ENCODE results near the gene PPP3CA. TPM values are rescaled to one million over a fixed set of nuclear protein-coding genes. Genes with fewer than 3 reads are reported as not detected.

The PPP3CA gene
- total and polyA plus RNA-seq, 2 of the 8 experiments (the other 6 are each of a cell fraction or from before 2014, with no cell fraction given): 7.9 to 35.0 TPM

DNA sequence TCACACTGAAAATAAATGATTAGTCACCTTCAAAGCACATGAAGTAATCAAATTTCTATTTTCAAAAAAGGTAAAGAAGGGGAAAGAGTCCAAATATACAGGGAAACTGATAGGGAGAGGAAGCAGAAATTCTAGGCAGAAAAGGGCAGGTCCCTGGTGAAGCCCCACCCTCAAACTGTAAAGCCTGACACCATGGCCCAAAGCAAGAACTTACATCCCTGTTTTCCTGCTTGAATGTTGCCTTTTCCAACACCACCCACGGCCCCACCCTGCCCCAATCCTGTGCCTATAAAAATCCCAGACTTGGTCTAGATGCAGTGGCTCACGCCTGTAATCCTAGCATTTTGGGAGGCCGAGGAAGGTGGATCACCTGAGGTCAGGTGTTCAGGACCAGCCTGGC is 361.8 kb downstream of the PPP3CA start:
- H3K36me3 ChIP-seq (ENCODE audit: control insufficient read depth in 2 of 4, insufficient read depth in 4 of 4, low read length in 3 of 4): no peaks in the 10 kb centered on the region
- H3K79me1 ChIP-seq (ENCODE audit: low read depth, low read length): no peaks in the 10 kb centered on the region
- H3K4ac ChIP-seq (replicated peaks; ENCODE audit: insufficient read length, low read depth, low read length): no peak overlapping the region
- H2BK15ac ChIP-seq (ENCODE audit: low read length): no peak overlapping the region
- TF ChIP-seq RAD21 (IDR thresholded peaks at IDR 0.05 in 1 of 2, conservative IDR thresholded peaks at IDR 0.05 in 1 of 2; ENCODE audit: low read depth in 2 of 2, low read length in 2 of 2) (no peak), GTF2F1 (IDR thresholded peaks at IDR 0.05; ENCODE audit: borderline replicate concordance, low read depth, low read length) (no peak), GABPA (IDR thresholded peaks at IDR 0.05; ENCODE audit: borderline replicate concordance, insufficient read depth, low read length) (no peak), EGR1 (IDR thresholded peaks at IDR 0.05; ENCODE audit: borderline replicate concordance, low read depth, low read length) (no peak), CHD1 (IDR thresholded peaks at IDR 0.05; ENCODE audit: low read depth, low read length) (no peak), TEAD4 (IDR thresholded peaks at IDR 0.05; ENCODE audit: low read depth, low read length) (no peak), POLR2A (IDR thresholded peaks at IDR 0.05; ENCODE audit: control extremely low read depth in 1 of 2, low read depth in 2 of 2, low read length in 2 of 2) (no peak), USF2 (IDR thresholded peaks at IDR 0.05; ENCODE audit: low read length) (no peak), E2F6 (IDR thresholded peaks at IDR 0.05) (no peak), CTBP2 (IDR thresholded peaks at IDR 0.05; ENCODE audit: borderline replicate concordance, insufficient read depth, insufficient read length, low read length) (no peak)
- no peaks in the 10 kb centered on the region for H3K27me3 ChIP-seq (replicated peaks in 1 of 4; ENCODE audit: control insufficient read depth in 3 of 4, extremely low read depth in 1 of 4, insufficient read depth in 3 of 4, low read length in 3 of 4)
- H3K14ac ChIP-seq (ENCODE audit: insufficient read length): no peak overlapping the region
- no peak overlapping the region for H2BK120ac ChIP-seq (replicated peaks; ENCODE audit: low read depth, low read length)
- POLR2A ChIA-PET (ENCODE audit: partially characterized antibody): no interaction called here
- CTCF ChIA-PET (ENCODE audit: partially characterized antibody): no interaction called here
- no peak overlapping the region for H2AFZ ChIP-seq (ENCODE audit: low read length)
- H3K9me3 ChIP-seq (ENCODE audit: insufficient read depth in 2 of 2, low read depth in 1 of 2, low read length in 1 of 2): no peaks in the 10 kb centered on the region
- no peaks in the 10 kb centered on the region for H3K23me2 ChIP-seq (ENCODE audit: low read depth, low read length)
- H3K9ac ChIP-seq (replicated peaks in 1 of 4; ENCODE audit: extremely low read depth in 1 of 4, low read depth in 3 of 4, low read length in 3 of 4): no peak overlapping the region
- no peak overlapping the region for H3K23ac ChIP-seq (ENCODE audit: insufficient read length)
- WGBS, 2 experiments (ENCODE audit: extremely low coverage in 1 of 2, insufficient coverage in 1 of 2, insufficient read length in 1 of 2, insufficient replicate concordance in 2 of 2, low coverage in 1 of 2, low lambda C conversion rate in 2 of 2, missing lambda C conversion rate in 1 of 2): 86% methylated on average over 3 of the region's 3 CpGs; no CpG with 5 or more reads in 1 of the 2 experiments
- no peak overlapping the region for H4K5ac ChIP-seq (ENCODE audit: insufficient read length, low read depth, low read length)
- H3K4me1 ChIP-seq (replicated peaks in 1 of 4; ENCODE audit: control insufficient read depth in 3 of 4, insufficient read depth in 4 of 4, low read length in 3 of 4): peaks cover 0 to 11% (median 10%) of the 10 kb centered on the region in 4 experiments; a peak in 4 of 7 replicates
- H4K20me1 ChIP-seq (replicated peaks in 1 of 2; ENCODE audit: control insufficient read depth in 1 of 2, insufficient read depth in 2 of 2, low read length in 2 of 2): no peaks in the 10 kb centered on the region
- no peak overlapping the region for H3K56ac ChIP-seq (replicated peaks; ENCODE audit: insufficient read length, low read depth, low read length)
- 0 out of 2 replicates have a peak overlapping the region, but pooled peaks have one; percentile 61 for H2BK5ac ChIP-seq (ENCODE audit: low read depth, low read length)
- no peaks in the 10 kb centered on the region for H3K79me2 ChIP-seq (ENCODE audit: control insufficient read depth in 1 of 2, insufficient read depth in 2 of 2, low read length in 2 of 2)
- no peak overlapping the region for H3K4me2 ChIP-seq (ENCODE audit: insufficient read depth in 1 of 2, low read depth in 2 of 2, low read length in 2 of 2)
- no peak overlapping the region for H4K91ac ChIP-seq (replicated peaks; ENCODE audit: insufficient read length, low read length)
- H2BK20ac ChIP-seq (ENCODE audit: low read length): no peak overlapping the region
- no peak overlapping the region for H3K4me3 ChIP-seq (ENCODE audit: extremely low read depth in 1 of 4, insufficient read depth in 2 of 4, low read depth in 3 of 4, low read length in 4 of 4)
- H2BK12ac ChIP-seq (ENCODE audit: low read depth, low read length): peak overlapping the region; percentile 53; the same call in 1 of the 2 replicates
- DNase-seq (ENCODE audit: low read depth in 1 of 2, low spot score in 2 of 2): no peak
- H2AK5ac ChIP-seq (ENCODE audit: low read depth, low read length): no peak overlapping the region
- H3K18ac ChIP-seq (ENCODE audit: extremely low read depth, low read length): no peak overlapping the region
- no peak overlapping the region for H4K8ac ChIP-seq (ENCODE audit: extremely low read depth, insufficient read depth, low read length)
- FAIRE-seq: no peak
- no peak overlapping the region for H3K27ac ChIP-seq (ENCODE audit: low read depth, low read length)

Data from H1 (cell line).